ENCODE measurements around the gene ANKRD7.

Gene ANKRD7

DNA sequence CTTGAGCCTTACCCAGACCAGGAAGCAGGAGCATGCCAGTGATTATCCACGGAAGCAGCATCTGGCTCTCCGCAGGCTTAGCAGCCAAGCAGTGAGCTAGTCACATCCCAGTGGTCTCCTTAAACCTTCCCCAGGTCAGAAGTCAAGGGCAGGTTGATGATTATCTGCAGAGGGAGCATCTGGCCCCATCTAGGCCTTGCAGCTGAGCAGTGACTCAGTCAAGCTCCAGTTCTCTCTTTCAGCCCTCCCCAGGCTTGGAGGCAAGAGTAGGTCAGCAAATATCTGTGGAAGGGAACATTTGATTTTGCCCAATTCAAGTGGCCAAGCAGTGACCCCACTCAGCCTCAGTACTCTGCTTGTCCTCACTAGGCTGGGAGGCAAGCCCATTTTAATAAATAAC lies 61.6 kb downstream of the ANKRD7 start:
- TF ChIP-seq, protein P1, sequence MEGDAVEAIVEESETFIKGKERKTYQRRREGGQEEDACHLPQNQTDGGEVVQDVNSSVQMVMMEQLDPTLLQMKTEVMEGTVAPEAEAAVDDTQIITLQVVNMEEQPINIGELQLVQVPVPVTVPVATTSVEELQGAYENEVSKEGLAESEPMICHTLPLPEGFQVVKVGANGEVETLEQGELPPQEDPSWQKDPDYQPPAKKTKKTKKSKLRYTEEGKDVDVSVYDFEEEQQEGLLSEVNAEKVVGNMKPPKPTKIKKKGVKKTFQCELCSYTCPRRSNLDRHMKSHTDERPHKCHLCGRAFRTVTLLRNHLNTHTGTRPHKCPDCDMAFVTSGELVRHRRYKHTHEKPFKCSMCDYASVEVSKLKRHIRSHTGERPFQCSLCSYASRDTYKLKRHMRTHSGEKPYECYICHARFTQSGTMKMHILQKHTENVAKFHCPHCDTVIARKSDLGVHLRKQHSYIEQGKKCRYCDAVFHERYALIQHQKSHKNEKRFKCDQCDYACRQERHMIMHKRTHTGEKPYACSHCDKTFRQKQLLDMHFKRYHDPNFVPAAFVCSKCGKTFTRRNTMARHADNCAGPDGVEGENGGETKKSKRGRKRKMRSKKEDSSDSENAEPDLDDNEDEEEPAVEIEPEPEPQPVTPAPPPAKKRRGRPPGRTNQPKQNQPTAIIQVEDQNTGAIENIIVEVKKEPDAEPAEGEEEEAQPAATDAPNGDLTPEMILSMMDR (IDR thresholded peaks at IDR 0.05; ENCODE audit: insufficient read depth, low read depth, low read length, missing control alignments) = no peak
- no peak for DNase-seq (ENCODE audit: low read depth)
- no peak overlapping the region for H3K4me3 ChIP-seq (ENCODE audit: low read length)

DNA sequence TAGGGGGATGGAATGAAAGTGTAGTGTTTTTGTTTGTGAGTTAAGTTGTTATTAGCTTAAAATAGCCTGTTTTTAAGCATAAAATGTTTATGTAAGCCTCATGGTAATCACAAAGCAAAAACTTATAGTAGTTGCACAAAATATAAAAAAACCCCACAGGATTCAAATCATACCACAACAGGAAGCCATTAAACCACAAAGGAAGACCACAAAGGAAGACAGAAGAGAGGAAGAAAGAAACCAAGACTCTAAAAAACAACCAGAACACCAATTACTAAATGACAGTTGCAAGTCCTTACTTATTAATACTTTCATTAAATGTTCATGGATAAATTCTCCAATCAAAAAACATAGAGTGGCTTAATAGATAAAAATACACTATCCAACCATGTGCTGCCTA lies 63.6 kb downstream of the ANKRD7 start:
- no peak for DNase-seq (ENCODE audit: low read depth)
- no peak overlapping the region for H3K4me3 ChIP-seq (ENCODE audit: low read length)

DNA sequence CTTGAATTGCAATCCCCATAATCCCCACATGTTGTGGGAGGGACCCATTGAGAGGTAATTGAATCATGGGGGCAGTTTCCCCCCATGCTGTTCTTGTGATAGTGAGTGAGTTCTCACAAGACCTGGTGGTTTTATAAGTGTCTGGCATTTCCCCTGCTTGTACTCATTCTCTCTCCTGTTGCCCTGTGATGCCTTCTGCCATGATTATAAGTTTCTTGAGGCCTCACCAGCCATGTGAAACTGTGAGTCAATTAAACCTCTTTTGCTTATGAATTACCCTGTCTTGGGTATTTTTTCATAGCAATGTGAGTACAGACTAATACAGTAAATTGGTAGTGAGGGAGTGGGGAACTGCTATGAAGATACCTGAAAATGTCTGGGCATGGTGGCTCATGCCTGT lies 65.0 kb downstream of the ANKRD7 start:
- DNase-seq (ENCODE audit: low read depth) = no peak
- TF ChIP-seq, protein P1 (IDR thresholded peaks at IDR 0.05; ENCODE audit: insufficient read depth, low read depth, low read length, missing control alignments) = no peak

More for the DNA sequence above, 63.6 kb downstream of the ANKRD7 start:
- TF ChIP-seq, protein P1 (IDR thresholded peaks at IDR 0.05; ENCODE audit: insufficient read depth, low read depth, low read length, missing control alignments) = no peak

More for the DNA sequence above, 65.0 kb downstream of the ANKRD7 start:
- no peak overlapping the region for H3K4me3 ChIP-seq (ENCODE audit: low read length)

All from epithelial cell of esophagus (primary cell).